Lower leg skin (tissue), 3 donors: Measurements from ENCODE around the gene SCUBE1.

Experiments
- POLR2A ChIP-seq, 2 donors: fragments of 450-650 bp; IDR thresholded peaks; one replicate each; pipeline ENCODE4 v1.6.1; 2016 to 2017; ENCODE audit warnings: antibody characterized with exemption in 2 of 2, mild to moderate bottlenecking in 1 of 2, moderate library complexity in 1 of 2
- TF ChIP-seq, protein P1 (sequence below), 3 donors: fragments of 450-650 bp; IDR thresholded peaks; one replicate each; pipeline ENCODE4 v1.5.1; 2016; ENCODE audit warnings: antibody characterized with exemption in 3 of 3, mild to moderate bottlenecking in 3 of 3, moderate library complexity in 2 of 3

DNA sequence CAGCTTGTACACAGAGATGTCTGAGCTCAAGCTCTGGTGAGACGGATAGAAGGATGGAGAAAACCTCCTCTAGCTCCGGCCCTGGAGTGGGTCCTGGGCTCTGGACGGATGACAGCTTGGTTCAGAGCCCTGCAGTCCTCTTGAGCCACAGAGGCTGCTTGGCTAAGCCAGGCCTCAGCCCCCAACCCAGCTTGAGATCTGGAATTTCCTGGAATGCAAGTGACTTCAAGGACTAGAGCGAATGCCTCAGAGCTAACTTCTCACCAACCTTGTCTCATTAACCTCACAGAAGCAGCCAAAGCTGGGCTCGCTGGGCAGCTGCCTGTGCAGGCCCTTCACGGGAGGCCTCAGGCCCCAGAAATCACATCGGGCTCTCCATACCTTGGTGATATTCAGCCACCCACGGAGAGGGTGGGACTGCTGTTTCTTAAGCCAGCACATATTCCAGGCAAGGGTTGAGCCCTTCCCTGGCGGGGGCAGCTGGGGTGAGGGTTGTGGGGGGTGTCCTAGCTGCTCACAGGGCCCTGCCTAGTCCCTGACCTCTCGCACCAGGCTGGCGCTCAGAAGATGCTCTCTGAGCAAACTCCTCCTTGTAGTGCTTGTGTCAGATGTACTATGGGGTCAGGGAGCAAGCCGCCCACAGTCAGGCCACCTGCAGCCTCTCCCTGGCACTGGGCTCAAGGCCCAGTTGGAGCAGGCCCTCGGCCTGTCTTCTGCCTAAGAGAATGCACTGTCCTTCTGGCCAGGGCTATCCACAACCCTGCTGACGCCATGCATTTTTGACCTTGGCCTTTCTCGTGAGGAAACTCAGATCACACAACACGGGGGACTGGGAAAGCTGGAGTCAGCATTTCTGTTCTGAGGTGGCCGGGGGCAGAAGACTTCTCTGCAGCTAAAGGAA lies 82.6 kb downstream of the SCUBE1 start:
- no peak for TF ChIP-seq POLR2A (IDR thresholded peaks at IDR 0.05)
- TF ChIP-seq, protein P1, sequence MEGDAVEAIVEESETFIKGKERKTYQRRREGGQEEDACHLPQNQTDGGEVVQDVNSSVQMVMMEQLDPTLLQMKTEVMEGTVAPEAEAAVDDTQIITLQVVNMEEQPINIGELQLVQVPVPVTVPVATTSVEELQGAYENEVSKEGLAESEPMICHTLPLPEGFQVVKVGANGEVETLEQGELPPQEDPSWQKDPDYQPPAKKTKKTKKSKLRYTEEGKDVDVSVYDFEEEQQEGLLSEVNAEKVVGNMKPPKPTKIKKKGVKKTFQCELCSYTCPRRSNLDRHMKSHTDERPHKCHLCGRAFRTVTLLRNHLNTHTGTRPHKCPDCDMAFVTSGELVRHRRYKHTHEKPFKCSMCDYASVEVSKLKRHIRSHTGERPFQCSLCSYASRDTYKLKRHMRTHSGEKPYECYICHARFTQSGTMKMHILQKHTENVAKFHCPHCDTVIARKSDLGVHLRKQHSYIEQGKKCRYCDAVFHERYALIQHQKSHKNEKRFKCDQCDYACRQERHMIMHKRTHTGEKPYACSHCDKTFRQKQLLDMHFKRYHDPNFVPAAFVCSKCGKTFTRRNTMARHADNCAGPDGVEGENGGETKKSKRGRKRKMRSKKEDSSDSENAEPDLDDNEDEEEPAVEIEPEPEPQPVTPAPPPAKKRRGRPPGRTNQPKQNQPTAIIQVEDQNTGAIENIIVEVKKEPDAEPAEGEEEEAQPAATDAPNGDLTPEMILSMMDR (IDR thresholded peaks at IDR 0.05) = no peak
